Ishikawa (cell line): ENCODE measurements around the gene PINK1.

Experiments
- CEBPB ChIP-seq: IDR thresholded peaks from 2 replicates; pipeline ENCODE4 v1.6.1; 2012
- CREB1 ChIP-seq: IDR thresholded peaks from 2 replicates; pipeline ENCODE4 v1.6.1; 2012; ENCODE audit warnings: low read depth
- EGR1 ChIP-seq: IDR thresholded peaks from 2 replicates; pipeline ENCODE4 v1.6.1; 2012
- EP300 ChIP-seq: IDR thresholded peaks from 2 replicates; pipeline ENCODE4 v1.6.1; 2012; ENCODE audit warnings: borderline replicate concordance
- FOXM1 ChIP-seq: IDR thresholded peaks from 2 replicates; pipeline ENCODE4 v1.6.1; 2012; ENCODE audit warnings: low read depth, borderline replicate concordance
- MAX ChIP-seq: IDR thresholded peaks from 2 replicates; pipeline ENCODE4 v1.6.1; 2012
- NFIC ChIP-seq: IDR thresholded peaks from 2 replicates; pipeline ENCODE4 v1.6.1; 2012
- RAD21 ChIP-seq: IDR thresholded peaks from 2 replicates; pipeline ENCODE4 v1.6.1; 2012; ENCODE audit warnings: low read depth
- TAF1 ChIP-seq: IDR thresholded peaks from 2 replicates; pipeline ENCODE4 v1.6.1; 2012; ENCODE audit warnings: low read depth, mild to moderate bottlenecking
- TCF12 ChIP-seq: IDR thresholded peaks from 2 replicates; pipeline ENCODE4 v1.6.1; 2012; ENCODE audit warnings: low read depth
- TEAD4 ChIP-seq: IDR thresholded peaks from 2 replicates; pipeline ENCODE4 v1.6.1; 2012
- YY1 ChIP-seq: IDR thresholded peaks from 2 replicates; pipeline ENCODE4 v1.6.1; 2012; ENCODE audit warnings: low read depth
- ZBTB7A ChIP-seq: IDR thresholded peaks from 2 replicates; pipeline ENCODE4 v1.6.1; 2012; ENCODE audit warnings: low read depth
- TF ChIP-seq, protein P1 (sequence below): IDR thresholded peaks from 2 replicates; pipeline ENCODE4 v1.6.1; 2012; ENCODE audit warnings: low read depth, mild to moderate bottlenecking
- TF ChIP-seq, protein P2 (sequence below): IDR thresholded peaks from 2 replicates; pipeline ENCODE4 v1.6.1; 2012

PINK1 gene

DNA sequence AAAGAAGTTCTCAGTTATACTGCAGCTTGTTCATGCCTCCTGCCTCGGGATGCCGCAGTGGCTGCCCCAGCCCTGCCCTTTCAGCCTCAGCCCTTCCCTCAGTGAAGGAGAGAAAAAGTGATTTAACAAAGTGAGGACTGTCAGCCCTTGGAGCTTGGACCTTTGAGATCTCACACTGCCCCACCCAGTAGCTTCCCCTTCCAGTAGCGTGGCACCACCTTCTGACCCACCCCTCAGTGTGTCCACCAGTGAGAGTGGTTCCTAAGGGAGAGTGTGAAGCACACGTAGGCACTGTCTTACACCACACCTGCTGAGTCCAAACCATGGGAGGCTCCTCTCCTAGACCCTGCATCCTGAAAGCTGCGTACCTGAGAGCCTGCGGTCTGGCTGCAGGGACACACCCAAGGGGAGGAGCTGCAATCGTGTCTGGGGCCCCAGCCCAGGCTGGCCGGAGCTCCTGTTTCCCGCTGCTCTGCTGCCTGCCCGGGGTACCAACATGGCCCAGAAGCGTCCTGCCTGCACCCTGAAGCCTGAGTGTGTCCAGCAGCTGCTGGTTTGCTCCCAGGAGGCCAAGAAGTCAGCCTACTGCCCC, 44.5 kb upstream of the PINK1 start, which contains the start of gene CDA:
CDA (plus strand) TSS at position 464 of the 592 bp plus-strand sequence; CDS start at position 497, 33 bp downstream.
- no peak for TF ChIP-seq TCF12
- no peak for TF ChIP-seq RAD21
- TF ChIP-seq, protein P1, sequence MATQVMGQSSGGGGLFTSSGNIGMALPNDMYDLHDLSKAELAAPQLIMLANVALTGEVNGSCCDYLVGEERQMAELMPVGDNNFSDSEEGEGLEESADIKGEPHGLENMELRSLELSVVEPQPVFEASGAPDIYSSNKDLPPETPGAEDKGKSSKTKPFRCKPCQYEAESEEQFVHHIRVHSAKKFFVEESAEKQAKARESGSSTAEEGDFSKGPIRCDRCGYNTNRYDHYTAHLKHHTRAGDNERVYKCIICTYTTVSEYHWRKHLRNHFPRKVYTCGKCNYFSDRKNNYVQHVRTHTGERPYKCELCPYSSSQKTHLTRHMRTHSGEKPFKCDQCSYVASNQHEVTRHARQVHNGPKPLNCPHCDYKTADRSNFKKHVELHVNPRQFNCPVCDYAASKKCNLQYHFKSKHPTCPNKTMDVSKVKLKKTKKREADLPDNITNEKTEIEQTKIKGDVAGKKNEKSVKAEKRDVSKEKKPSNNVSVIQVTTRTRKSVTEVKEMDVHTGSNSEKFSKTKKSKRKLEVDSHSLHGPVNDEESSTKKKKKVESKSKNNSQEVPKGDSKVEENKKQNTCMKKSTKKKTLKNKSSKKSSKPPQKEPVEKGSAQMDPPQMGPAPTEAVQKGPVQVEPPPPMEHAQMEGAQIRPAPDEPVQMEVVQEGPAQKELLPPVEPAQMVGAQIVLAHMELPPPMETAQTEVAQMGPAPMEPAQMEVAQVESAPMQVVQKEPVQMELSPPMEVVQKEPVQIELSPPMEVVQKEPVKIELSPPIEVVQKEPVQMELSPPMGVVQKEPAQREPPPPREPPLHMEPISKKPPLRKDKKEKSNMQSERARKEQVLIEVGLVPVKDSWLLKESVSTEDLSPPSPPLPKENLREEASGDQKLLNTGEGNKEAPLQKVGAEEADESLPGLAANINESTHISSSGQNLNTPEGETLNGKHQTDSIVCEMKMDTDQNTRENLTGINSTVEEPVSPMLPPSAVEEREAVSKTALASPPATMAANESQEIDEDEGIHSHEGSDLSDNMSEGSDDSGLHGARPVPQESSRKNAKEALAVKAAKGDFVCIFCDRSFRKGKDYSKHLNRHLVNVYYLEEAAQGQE = no peak
- no peak for TF ChIP-seq CEBPB
- no peak for TF ChIP-seq CREB1
- no peak for TF ChIP-seq NFIC
- no peak for TF ChIP-seq ZBTB7A
- TF ChIP-seq YY1 = no peak
- TF ChIP-seq FOXM1 = no peak
- no peak for TF ChIP-seq TEAD4
- TF ChIP-seq TAF1 = no peak
- TF ChIP-seq, protein P2, sequence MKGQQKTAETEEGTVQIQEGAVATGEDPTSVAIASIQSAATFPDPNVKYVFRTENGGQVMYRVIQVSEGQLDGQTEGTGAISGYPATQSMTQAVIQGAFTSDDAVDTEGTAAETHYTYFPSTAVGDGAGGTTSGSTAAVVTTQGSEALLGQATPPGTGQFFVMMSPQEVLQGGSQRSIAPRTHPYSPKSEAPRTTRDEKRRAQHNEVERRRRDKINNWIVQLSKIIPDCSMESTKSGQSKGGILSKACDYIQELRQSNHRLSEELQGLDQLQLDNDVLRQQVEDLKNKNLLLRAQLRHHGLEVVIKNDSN = no peak
- no peak for TF ChIP-seq MAX
- no peak for TF ChIP-seq EGR1
- TF ChIP-seq EP300 = no peak

DNA sequence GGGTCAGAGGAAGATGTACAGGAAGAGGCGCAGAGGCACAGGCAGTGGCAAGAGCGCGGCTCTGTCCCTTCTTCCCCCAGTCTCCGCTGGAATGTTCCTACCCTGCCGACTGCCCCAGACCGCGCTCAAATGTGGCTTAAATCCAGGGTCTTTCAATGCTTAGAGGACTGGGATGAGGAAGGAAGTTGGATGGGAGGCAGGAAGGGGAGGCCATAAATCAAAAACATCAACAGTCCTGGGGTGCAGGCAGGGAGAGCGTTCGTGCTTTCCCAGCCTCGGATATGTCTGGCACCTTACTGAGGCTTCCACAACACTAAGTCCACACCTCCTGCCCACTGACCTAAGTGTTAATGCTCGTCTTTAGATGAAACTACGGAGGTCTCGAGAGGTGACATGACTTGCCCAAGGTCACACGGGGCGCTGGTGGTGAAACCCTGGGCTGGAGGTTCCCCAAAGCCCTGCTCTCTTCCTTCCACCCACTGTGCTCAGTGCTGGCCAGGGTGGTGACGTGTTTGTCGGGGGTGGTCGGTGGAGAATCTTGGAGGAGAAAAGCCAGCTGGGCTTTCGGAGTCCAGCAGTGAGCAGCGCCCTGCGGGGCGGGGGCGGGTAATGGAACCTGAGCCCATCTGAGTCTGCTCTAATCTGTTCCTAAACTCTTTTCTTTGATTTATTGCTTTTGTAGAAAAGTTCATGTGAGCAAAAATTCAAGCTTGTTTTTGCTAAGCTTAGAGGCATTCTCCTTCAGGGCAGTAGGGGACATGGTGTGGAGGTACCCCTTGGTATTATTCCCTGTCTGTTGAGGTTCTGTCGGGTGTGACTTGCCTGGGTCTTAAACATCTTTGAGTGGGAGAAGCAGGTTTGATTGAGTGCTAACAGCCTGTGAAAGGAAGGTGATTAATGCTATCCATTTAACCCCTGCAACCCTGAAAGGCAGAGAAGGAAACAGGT, 43.7 kb upstream of the PINK1 start:
- TF ChIP-seq TAF1 (no peak), MAX (no peak), CEBPB (no peak), FOXM1 (no peak), RAD21 (no peak), EGR1 (peak; percentile 28; the same call in 1 of the 2 replicates), YY1 (no peak), ZBTB7A (peak; percentile 13; the same call in 1 of the 2 replicates), TEAD4 (no peak), EP300 (no peak), TCF12 (no peak), NFIC (no peak), CREB1 (no peak)
- TF ChIP-seq, protein P2 = no peak
- TF ChIP-seq, protein P1 = no peak

DNA sequence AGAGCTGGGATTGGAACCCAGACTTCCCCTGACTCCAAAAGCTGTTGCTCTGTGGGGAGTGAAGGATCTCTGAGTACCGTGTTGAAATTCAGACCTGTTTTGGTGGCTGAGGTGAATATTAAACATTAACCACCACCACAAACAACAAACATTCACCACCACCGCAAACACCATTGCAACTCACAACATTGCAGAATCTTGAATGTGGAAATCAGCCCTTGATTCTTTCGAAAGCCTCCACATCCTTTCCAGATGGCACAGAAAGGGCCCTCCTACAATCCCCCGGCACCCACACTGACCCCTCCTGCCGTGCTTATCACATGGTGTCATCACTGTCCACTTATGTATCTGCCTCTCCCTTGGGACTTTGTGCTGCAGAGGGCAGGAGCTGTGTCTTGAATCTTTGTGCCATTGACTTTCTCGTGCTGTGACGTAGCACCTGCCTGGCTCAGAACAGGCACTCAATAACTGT, 42.9 kb upstream of the PINK1 start:
- TF ChIP-seq CEBPB = no peak
- no peak for TF ChIP-seq TEAD4
- TF ChIP-seq YY1 = no peak
- TF ChIP-seq CREB1 = no peak
- TF ChIP-seq TCF12 = no peak
- TF ChIP-seq, protein P1 = no peak

DNA sequence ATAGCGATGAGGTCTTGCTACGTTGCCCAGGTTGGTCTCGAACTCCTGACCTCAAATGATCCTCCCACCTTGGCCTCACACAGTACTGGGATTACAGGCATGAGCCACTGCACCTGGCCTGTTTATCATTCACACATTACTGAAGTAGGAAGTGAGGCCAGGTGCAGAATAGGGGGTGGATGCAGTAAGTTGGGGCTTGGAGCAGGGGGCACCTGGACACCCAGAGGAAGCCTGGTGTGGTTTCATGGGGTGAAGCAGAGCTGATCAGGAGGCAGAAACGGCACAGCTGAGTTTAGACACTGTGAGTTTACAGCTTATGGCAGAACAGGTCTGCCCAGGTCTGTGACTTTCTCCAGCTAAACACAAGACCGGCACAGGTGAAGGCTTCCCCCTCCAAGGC, 39.5 kb upstream of the PINK1 start:
- TF ChIP-seq MAX (no peak), TEAD4 (no peak), CREB1 (no peak), EGR1 (no peak), TAF1 (no peak)
